Esophagus muscularis mucosa (tissue), 4 donors: ENCODE measurements around the gene MIAT.

Experiments
- EP300 ChIP-seq: sonication (generic); formaldehyde crosslinking; IDR thresholded peaks from one replicate; pipeline ENCODE4 v1.6.1; 2017; ENCODE audit warnings: antibody characterized with exemption
- POLR2A ChIP-seq: fragments of 450-650 bp; IDR thresholded peaks from one replicate; pipeline ENCODE4 v1.6.1; 2017; ENCODE audit warnings: antibody characterized with exemption, moderate library complexity, mild to moderate bottlenecking, low read depth
- POLR2AphosphoS5 ChIP-seq, 2 donors: sonication (generic); formaldehyde crosslinking; IDR thresholded peaks; one replicate each; pipeline ENCODE4 v1.6.1; 2017; ENCODE audit warnings: antibody characterized with exemption in 2 of 2
- TF ChIP-seq, protein P1 (sequence below), 3 experiments: fragments of 200-600 bp in 2 of 3; fragments of 450-650 bp in 1 of 3; sonication (generic) in 2 of 3; IDR thresholded peaks; one replicate each; pipeline ENCODE4 v1.5.1; 2017 to 2019; ENCODE audit warnings: antibody characterized with exemption in 3 of 3, mild to moderate bottlenecking in 2 of 3, moderate library complexity in 1 of 3

DNA sequence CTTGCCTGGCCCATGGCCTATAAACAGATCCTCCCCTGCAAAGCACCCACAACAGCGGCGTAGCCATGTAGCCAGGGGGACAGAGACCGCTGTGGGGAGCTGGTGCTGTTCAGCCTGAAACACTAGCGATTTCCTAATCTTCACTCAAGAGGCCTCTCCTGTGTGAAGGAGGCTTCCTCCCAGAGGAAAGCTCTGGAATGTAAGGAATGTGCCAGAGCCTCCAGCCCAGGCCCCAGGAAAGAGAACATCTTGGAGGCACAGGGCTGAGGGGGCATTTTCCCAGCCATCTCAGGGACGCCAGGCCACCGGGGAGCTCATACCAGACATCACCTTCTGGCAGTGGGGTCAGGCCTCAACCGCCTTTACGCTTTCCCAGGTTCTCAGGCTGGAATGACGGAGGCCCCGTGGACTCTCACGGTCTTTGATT, 24.0 kb downstream of the MIAT start:
- TF ChIP-seq, protein P1, sequence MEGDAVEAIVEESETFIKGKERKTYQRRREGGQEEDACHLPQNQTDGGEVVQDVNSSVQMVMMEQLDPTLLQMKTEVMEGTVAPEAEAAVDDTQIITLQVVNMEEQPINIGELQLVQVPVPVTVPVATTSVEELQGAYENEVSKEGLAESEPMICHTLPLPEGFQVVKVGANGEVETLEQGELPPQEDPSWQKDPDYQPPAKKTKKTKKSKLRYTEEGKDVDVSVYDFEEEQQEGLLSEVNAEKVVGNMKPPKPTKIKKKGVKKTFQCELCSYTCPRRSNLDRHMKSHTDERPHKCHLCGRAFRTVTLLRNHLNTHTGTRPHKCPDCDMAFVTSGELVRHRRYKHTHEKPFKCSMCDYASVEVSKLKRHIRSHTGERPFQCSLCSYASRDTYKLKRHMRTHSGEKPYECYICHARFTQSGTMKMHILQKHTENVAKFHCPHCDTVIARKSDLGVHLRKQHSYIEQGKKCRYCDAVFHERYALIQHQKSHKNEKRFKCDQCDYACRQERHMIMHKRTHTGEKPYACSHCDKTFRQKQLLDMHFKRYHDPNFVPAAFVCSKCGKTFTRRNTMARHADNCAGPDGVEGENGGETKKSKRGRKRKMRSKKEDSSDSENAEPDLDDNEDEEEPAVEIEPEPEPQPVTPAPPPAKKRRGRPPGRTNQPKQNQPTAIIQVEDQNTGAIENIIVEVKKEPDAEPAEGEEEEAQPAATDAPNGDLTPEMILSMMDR (IDR thresholded peaks at IDR 0.05) = no peak
- no peak for TF ChIP-seq POLR2AphosphoS5 (IDR thresholded peaks at IDR 0.05)
- TF ChIP-seq POLR2A = no peak
- TF ChIP-seq EP300 = no peak
